Gastrocnemius medialis (tissue), 4 donors: ENCODE data around the gene SPON2. TPM values are rescaled to one million over a fixed set of nuclear protein-coding genes. Genes with fewer than 3 reads are reported as not detected.

Experiments used
- ATAC-seq, 2 donors: fragments of 150-250 bp; one replicate each; pipeline ENCODE4 v1.9.1; 2016
- DNase-seq, 2 donors: peaks; one replicate each; pipeline ENCODE4 v3.0.0-alpha.2; 2019
- H3K27ac ChIP-seq, 4 donors: fragments of 200-600 bp; sonication (generic); 1 replicate in 1 of 4; 2 replicates in 3 of 4; pipeline ENCODE4 v1.5.1; 2016 to 2018; ENCODE audit warnings: mild to moderate bottlenecking in 2 of 4, moderate library complexity in 1 of 4
- H3K27me3 ChIP-seq, 3 donors: fragments of 200-600 bp; sonication (generic) in 2 of 3; 1 replicate in 1 of 3; 2 replicates in 2 of 3; pipeline versions ENCODE4 v1.5.1 to v1.6.0; 2016 to 2019; ENCODE audit warnings: mild to moderate bottlenecking in 1 of 3, moderate library complexity in 1 of 3
- H3K36me3 ChIP-seq, 2 donors: fragments of 200-600 bp; sonication (generic) in 1 of 2; one replicate each; pipeline ENCODE4 v1.5.1; 2017 to 2018
- H3K4me1 ChIP-seq, 2 donors: fragments of 200-600 bp; sonication (generic) in 1 of 2; one replicate each; pipeline ENCODE4 v1.5.1; 2016 to 2017; ENCODE audit warnings: mild to moderate bottlenecking in 2 of 2
- H3K4me3 ChIP-seq, 4 donors: fragments of 200-600 bp; sonication (generic) in 3 of 4; 1 replicate in 1 of 4; 2 replicates in 3 of 4; pipeline ENCODE4 v1.5.1; 2016 to 2019; ENCODE audit warnings: mild to moderate bottlenecking in 2 of 4
- H3K9me3 ChIP-seq, 3 donors: fragments of 200-600 bp; sonication (generic) in 2 of 3; 1 replicate in 1 of 3; 2 replicates in 2 of 3; pipeline ENCODE4 v1.5.1; 2016 to 2019
- POLR2A ChIP-seq, 2 donors: fragments of 450-650 bp; IDR thresholded peaks; one replicate each; pipeline ENCODE4 v1.6.1; 2017; ENCODE audit warnings: antibody characterized with exemption in 2 of 2, mild to moderate bottlenecking in 2 of 2, moderate library complexity in 2 of 2
- in situ Hi-C, 4 donors: fragments of 200-750 bp; cut with MboI; loops; one replicate each; pipeline versions ENCODE4 v1.15.0 to v1.8.0; 2017; ENCODE audit warnings: low sequenced_read_pairs in 4 of 4
- intact Hi-C: fragments of 100-400 bp; cut with DNase I; formaldehyde crosslinking; loops from one replicate; pipeline ENCODE4 v1.15.1; 2023; ENCODE audit warnings: low total_unique reads
- total RNA-seq, 4 donors: library from RNA; depleted of rRNA; stranded (reverse); fragments of >200 nt; gene quantifications; one replicate each; pipeline versions ENCODE4 v1.1.0 to v1.2.3, GENCODE V29; 2016
- TF ChIP-seq, protein P1 (sequence below), 5 experiments: fragments of 450-650 bp in 3 of 5; fragments of 200-600 bp in 2 of 5; sonication (generic) in 2 of 5; IDR thresholded peaks in 4 of 5; conservative IDR thresholded peaks in 1 of 5; 1 replicate in 4 of 5; 2 replicates in 1 of 5; pipeline ENCODE4 v1.5.1; 2016 to 2019; ENCODE audit warnings: antibody characterized with exemption in 5 of 5, mild to moderate bottlenecking in 3 of 5, moderate library complexity in 3 of 5

The SPON2 gene
- total RNA-seq, 4 donors from 2014 or later = 5.0 to 8.9 (median 5.2) TPM

DNA sequence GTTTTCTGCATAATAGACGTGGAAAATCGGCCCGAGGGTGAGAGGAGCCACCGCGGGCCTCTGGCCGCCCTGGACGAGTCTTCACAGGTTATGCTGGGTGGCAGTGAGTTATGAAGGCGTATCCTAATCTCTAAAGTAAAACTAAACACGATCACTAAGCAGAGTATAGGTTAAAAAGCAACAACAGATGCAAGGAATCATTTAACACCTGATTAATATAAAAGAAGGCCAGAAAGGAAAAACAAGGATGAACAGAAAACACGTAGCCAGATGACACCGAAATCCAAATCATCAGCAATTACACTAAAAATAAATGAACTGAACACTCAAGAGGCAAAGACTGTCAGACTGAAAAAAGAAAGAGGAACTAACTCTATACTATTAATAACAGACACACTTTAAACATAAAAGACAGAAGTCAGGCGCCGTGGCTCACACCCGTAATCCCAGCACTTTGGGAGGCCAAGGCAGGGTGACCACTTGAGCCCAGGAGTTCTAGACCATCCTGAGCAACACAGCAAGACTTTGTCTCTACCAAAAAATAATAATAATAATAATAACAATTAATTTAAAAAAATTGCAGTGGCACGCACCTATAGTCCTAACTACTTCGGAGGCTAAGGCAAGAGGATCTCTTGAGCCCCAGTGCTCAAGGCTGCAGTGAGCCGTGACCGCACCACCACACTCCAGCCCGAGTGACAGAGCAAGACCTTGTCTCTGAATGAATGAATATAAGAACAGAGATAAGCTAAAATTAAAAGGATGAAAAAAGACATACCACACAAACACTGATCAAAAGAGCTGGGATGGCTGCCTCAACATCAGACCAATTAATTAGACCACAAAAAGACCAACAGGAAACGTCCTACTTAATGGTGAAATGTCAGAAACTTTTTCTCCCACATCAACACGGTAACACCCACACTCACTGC is 46.5 kb upstream of the SPON2 start:
- Histone ChIP-seq H3K27me3 (no peaks in the 10 kb centered on the region), H3K9me3 (no peaks in the 10 kb centered on the region), H3K4me1 (no peaks in the 10 kb centered on the region), H3K27ac (no peak overlapping the region), H3K4me3 (no peak overlapping the region), H3K36me3 (peaks cover 0 to 59% of the 10 kb centered on the region in 2 donors)
- intact Hi-C loops (no loop called here), in situ Hi-C loops (no loop called here)
- TF ChIP-seq, protein P1, sequence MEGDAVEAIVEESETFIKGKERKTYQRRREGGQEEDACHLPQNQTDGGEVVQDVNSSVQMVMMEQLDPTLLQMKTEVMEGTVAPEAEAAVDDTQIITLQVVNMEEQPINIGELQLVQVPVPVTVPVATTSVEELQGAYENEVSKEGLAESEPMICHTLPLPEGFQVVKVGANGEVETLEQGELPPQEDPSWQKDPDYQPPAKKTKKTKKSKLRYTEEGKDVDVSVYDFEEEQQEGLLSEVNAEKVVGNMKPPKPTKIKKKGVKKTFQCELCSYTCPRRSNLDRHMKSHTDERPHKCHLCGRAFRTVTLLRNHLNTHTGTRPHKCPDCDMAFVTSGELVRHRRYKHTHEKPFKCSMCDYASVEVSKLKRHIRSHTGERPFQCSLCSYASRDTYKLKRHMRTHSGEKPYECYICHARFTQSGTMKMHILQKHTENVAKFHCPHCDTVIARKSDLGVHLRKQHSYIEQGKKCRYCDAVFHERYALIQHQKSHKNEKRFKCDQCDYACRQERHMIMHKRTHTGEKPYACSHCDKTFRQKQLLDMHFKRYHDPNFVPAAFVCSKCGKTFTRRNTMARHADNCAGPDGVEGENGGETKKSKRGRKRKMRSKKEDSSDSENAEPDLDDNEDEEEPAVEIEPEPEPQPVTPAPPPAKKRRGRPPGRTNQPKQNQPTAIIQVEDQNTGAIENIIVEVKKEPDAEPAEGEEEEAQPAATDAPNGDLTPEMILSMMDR (IDR thresholded peaks at IDR 0.05 in 4 of 5, conservative IDR thresholded peaks at IDR 0.05 in 1 of 5) = no peak
- no peak for TF ChIP-seq POLR2A (IDR thresholded peaks at IDR 0.05)
- ATAC-seq = no peak
- DNase-seq = no peak

DNA sequence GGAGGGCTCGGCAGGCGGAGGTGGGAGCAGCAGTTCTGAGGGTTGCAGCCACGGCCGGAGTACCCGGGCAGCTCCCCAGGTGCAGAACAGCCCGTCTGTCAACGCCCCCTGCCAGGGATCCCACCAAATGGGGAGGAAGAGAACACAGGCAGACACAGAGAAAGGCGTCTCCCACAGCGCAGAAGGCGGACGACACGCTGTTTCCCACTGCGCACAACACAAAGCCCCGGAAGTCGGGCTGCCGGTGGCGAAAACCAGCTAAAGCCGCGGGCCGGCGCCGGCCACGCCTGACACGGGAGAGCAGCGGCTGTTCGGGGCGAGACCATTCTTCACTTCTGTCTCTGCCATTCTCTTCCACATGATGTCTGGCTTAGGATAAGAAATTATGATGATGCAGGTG is 45.0 kb upstream of the SPON2 start:
- Histone ChIP-seq H3K4me1 (no peaks in the 10 kb centered on the region), H3K27me3 (no peaks in the 10 kb centered on the region), H3K27ac (no peak overlapping the region), H3K4me3 (no peak overlapping the region), H3K9me3 (no peaks in the 10 kb centered on the region), H3K36me3 (peaks cover 0 to 66% of the 10 kb centered on the region in 2 donors)
- intact Hi-C loops = no loop called here
- TF ChIP-seq, protein P1 (IDR thresholded peaks at IDR 0.05 in 4 of 5, conservative IDR thresholded peaks at IDR 0.05 in 1 of 5) = no peak
- no peak for TF ChIP-seq POLR2A (IDR thresholded peaks at IDR 0.05)
- DNase-seq (no peak), ATAC-seq (no peak)
- in situ Hi-C loops = no loop called here

DNA sequence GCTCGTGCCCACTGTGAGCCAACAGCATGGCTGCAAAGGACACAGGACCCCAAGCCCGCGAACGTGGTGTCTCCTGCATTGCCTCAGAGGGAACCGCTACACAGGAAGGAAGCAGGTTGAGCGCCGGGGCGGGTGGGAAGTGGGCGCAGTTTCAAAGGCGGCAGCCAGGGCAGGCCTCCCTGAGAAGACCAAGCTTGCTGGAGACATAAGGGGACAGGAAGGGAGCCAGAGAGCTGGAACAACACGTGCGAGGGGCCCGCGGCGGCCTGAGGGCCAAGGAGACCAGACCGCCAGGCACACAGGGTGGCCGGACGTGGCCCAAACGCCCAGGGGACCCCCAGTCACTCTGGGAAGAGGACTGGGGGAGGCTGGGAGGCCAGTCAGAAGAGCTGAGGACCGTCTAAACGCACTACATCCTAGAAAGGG is 44.5 kb upstream of the SPON2 start:
- peaks cover 1 to 4% of the 10 kb centered on the region in 2 donors for H3K4me1 ChIP-seq
- H3K4me3 ChIP-seq = no peak overlapping the region
- H3K27me3 ChIP-seq = no peaks in the 10 kb centered on the region
- in situ Hi-C loops = no loop called here
- H3K36me3 ChIP-seq = peaks cover 0 to 71% of the 10 kb centered on the region in 2 donors
- H3K27ac ChIP-seq = peak overlapping the region in 1 of 4 donors; percentile 27
- intact Hi-C loops = no loop called here
- H3K9me3 ChIP-seq = no peaks in the 10 kb centered on the region
- no peak for TF ChIP-seq POLR2A (IDR thresholded peaks at IDR 0.05)
- TF ChIP-seq, protein P1 (IDR thresholded peaks at IDR 0.05 in 4 of 5, conservative IDR thresholded peaks at IDR 0.05 in 1 of 5) = no peak
- DNase-seq (no peak), ATAC-seq (no peak)

GRCh38 chr4:1216076-1216614 is 43.8 kb upstream of the SPON2 start:
- ATAC-seq = no peak
- TF ChIP-seq POLR2A (IDR thresholded peaks at IDR 0.05) = no peak
- TF ChIP-seq, protein P1 (IDR thresholded peaks at IDR 0.05 in 4 of 5, conservative IDR thresholded peaks at IDR 0.05 in 1 of 5) = no peak
- Histone ChIP-seq H3K36me3 (peaks cover 0 to 65% of the 10 kb centered on the region in 2 donors), H3K27ac (no peak overlapping the region), H3K27me3 (no peaks in the 10 kb centered on the region), H3K9me3 (no peaks in the 10 kb centered on the region), H3K4me3 (no peak overlapping the region), H3K4me1 (peaks cover 7 to 11% of the 10 kb centered on the region in 2 donors)
- DNase-seq = no peak
- in situ Hi-C loops (no loop called here), intact Hi-C loops (no loop called here)
